Stimulated activated memory B cell treated with anti-CD40 and anti-IgM and Interleukin-4, amounts not matched to agents 10 μg/mL and 1 μg/mL and 100 μg/mL, for 72 hours (primary cell): ENCODE results near the gene CACNA1C.

Experiments
- ATAC-seq: fragments of 150-1000 bp; cut with Tn5 transposase; 2 replicates; pipeline ENCODE4 v1.10.0; 2021
- H3K27ac Mint-ChIP-seq: one replicate; pipeline ENCODE4 v1.8.0; 2022; ENCODE audit warnings: mild to moderate bottlenecking, mixed read lengths
- H3K27me3 Mint-ChIP-seq: one replicate; pipeline ENCODE4 v1.8.0; 2022; ENCODE audit warnings: mixed read lengths
- H3K36me3 Mint-ChIP-seq: one replicate; pipeline ENCODE4 v1.8.0; 2022; ENCODE audit warnings: mixed read lengths
- H3K4me1 Mint-ChIP-seq: one replicate; pipeline ENCODE4 v1.8.0; 2022; ENCODE audit warnings: mixed read lengths
- H3K4me3 Mint-ChIP-seq: one replicate; pipeline ENCODE4 v1.8.0; 2022; ENCODE audit warnings: mild to moderate bottlenecking, moderate library complexity, mixed read lengths
- H3K9me3 Mint-ChIP-seq: one replicate; pipeline ENCODE4 v1.8.0; 2022; ENCODE audit warnings: mixed read lengths

CACNA1C gene

GRCh38 chr12:2355604-2356003 is 302.8 kb downstream of the CACNA1C start:
- Mint-ChIP-seq H3K4me3 (no peak overlapping the region), H3K4me1 (peaks cover 23% of the 10 kb centered on the region), H3K36me3 (no peaks in the 10 kb centered on the region), H3K27me3 (peaks cover 35% of the 10 kb centered on the region), H3K9me3 (no peaks in the 10 kb centered on the region), H3K27ac (no peak overlapping the region)
- no peak for ATAC-seq

- Mint-ChIP-seq H3K36me3 (no peaks in the 10 kb centered on the region), H3K9me3 (no peaks in the 10 kb centered on the region), H3K4me3 (no peak overlapping the region), H3K27me3 (peaks cover 40% of the 10 kb centered on the region), H3K4me1 (peaks cover 16% of the 10 kb centered on the region), H3K27ac (no peak overlapping the region)
- no peak for ATAC-seq
These were observed 303.9 kb downstream of the CACNA1C start for GRCh38 chr12:2356601-2357125.

DNA sequence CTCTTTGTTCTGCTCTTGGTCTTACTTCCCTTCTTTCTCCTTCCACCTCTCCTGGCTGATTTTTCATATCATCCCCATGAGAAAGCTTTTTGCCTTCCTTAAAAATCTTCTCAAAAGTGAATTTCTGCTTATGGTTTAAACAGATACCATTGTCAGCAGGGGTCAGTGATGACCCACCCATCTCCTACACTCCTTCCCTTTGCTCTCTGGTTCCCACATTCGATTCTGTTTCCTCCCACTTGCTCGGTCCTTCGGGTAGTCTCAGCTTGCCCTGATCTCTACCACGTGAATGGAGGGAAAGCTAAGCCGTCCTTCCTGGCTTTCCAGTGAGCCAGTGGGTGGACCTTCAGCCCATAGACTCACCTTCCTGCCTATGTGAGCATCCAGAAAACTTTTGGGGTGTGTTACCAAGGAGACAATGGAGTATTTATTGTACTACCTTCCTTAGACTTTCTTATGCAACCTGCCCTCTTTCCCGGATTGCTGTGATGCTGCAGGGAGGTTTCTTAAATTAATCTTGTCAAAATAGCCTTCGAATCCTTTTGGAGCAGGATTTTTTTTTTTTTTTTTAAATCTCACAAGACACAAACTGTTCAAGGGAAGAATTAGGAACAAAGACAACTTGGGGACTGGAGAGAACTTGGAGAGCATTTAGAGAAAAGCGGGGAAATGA is 306.3 kb downstream of the CACNA1C start:
- H3K4me3 Mint-ChIP-seq, result no peak overlapping the region
- ATAC-seq, result no peak
- no peak overlapping the region for H3K27ac Mint-ChIP-seq

GRCh38 chr12:2359725-2360629 is 307.2 kb downstream of the CACNA1C start:
- Mint-ChIP-seq H3K9me3 (no peaks in the 10 kb centered on the region), H3K4me1 (peaks cover 16% of the 10 kb centered on the region), H3K36me3 (no peaks in the 10 kb centered on the region), H3K27me3 (peaks cover 37% of the 10 kb centered on the region), H3K4me3 (no peak overlapping the region), H3K27ac (no peak overlapping the region)
- ATAC-seq, result no peak

More for the DNA sequence above, 306.3 kb downstream of the CACNA1C start:
- H3K36me3 Mint-ChIP-seq, result no peaks in the 10 kb centered on the region
- peaks cover 10% of the 10 kb centered on the region for H3K4me1 Mint-ChIP-seq
- H3K27me3 Mint-ChIP-seq, result peaks cover 31% of the 10 kb centered on the region
- no peaks in the 10 kb centered on the region for H3K9me3 Mint-ChIP-seq

DNA sequence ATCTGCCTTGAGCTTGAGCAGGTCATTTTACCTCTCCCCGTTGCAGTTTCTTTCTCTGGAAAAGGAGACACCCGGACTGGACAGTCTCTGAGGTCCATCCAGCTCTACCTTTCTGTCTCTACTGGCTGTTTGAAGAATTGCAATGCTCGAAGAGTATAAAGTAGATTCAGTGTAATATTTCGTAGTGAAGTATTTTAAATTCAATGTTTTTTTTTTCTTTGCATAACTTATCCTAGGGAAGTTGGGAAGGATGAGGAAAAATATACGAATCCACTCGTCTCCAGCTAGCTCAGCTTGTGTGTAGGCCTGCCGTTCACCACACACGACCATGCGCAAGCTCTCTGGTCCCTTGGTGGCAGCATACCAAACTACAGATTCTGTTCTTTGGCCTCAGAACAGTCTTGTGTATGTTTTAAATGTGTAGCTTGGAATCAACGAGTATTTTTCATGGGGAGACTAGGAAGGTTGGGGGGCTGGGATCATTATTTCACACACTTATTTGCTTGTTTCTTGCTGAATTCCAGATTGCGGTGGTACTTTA is 307.9 kb downstream of the CACNA1C start:
- ATAC-seq, result no peak
- no peaks in the 10 kb centered on the region for H3K36me3 Mint-ChIP-seq
- no peaks in the 10 kb centered on the region for H3K9me3 Mint-ChIP-seq
- H3K4me1 Mint-ChIP-seq, result peaks cover 16% of the 10 kb centered on the region
- no peak overlapping the region for H3K27ac Mint-ChIP-seq
- peaks cover 37% of the 10 kb centered on the region for H3K27me3 Mint-ChIP-seq
- no peak overlapping the region for H3K4me3 Mint-ChIP-seq

- Mint-ChIP-seq H3K27ac (no peak overlapping the region), H3K9me3 (peaks cover 2% of the 10 kb centered on the region), H3K4me1 (peaks cover 11% of the 10 kb centered on the region), H3K4me3 (no peak overlapping the region), H3K36me3 (no peaks in the 10 kb centered on the region), H3K27me3 (peaks cover 36% of the 10 kb centered on the region)
- ATAC-seq, result no peak
These were observed 311.2 kb downstream of the CACNA1C start for GRCh38 chr12:2363836-2364609.

GRCh38 chr12:2364631-2365051 is 311.9 kb downstream of the CACNA1C start:
- Mint-ChIP-seq H3K4me1 (peaks cover 6% of the 10 kb centered on the region), H3K9me3 (peaks cover 2% of the 10 kb centered on the region), H3K4me3 (no peak overlapping the region), H3K27ac (no peak overlapping the region), H3K36me3 (no peaks in the 10 kb centered on the region), H3K27me3 (peaks cover 30% of the 10 kb centered on the region)
- ATAC-seq, result no peak

GRCh38 chr12:2366711-2367110 is 313.9 kb downstream of the CACNA1C start:
- Mint-ChIP-seq H3K27me3 (peaks cover 16% of the 10 kb centered on the region), H3K27ac (no peak overlapping the region), H3K36me3 (no peaks in the 10 kb centered on the region), H3K4me3 (no peak overlapping the region), H3K9me3 (peaks cover 2% of the 10 kb centered on the region), H3K4me1 (peaks cover 6% of the 10 kb centered on the region)
- no peak for ATAC-seq

DNA sequence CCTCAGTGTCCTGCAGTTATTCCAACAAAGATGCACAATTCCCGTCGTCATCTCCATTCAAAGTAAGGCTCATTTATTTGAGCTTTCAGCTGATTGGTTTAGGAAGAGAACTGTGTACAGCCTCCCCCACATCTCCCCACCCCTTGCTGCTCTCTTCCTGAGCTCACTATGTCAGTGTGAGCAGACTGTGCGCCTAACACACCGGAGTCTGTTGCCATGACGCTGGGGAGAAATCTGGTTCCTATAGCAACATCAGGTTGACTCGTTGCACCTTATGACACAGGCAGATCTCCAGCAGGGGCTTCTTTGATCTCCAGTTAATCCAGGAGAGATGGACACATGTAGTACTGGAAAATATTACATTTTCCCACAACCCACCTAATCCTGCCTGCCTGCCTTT is 319.4 kb downstream of the CACNA1C start:
- Mint-ChIP-seq H3K4me1 (no peaks in the 10 kb centered on the region), H3K27me3 (peaks cover 16% of the 10 kb centered on the region), H3K4me3 (no peak overlapping the region), H3K9me3 (no peaks in the 10 kb centered on the region), H3K36me3 (no peaks in the 10 kb centered on the region), H3K27ac (no peak overlapping the region)
- no peak for ATAC-seq

DNA sequence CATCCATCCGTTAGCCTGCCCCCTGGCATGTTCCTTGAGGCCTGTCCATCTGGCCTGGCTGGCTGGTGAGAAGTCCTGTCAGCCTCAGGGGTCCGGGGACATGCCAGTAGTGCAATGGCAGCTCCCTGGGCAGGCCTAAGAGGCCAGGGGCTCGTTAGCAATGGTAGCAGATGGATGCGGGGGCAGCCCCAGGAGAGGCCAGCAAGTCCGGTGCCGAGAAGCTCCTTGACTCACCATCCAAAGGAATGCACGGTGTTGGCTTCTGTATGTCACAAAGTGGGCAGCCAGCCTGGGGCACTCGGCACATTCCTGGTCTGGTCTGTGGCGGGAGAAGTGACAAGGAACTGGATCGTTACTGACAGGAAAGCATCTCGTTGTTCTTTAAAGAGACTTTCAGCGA is 319.9 kb downstream of the CACNA1C start:
- H3K27ac Mint-ChIP-seq, result no peak overlapping the region
- no peaks in the 10 kb centered on the region for H3K36me3 Mint-ChIP-seq
- no peak overlapping the region for H3K4me3 Mint-ChIP-seq
- ATAC-seq, result no peak
- H3K4me1 Mint-ChIP-seq, result no peaks in the 10 kb centered on the region
- H3K27me3 Mint-ChIP-seq, result peaks cover 16% of the 10 kb centered on the region
- no peaks in the 10 kb centered on the region for H3K9me3 Mint-ChIP-seq

DNA sequence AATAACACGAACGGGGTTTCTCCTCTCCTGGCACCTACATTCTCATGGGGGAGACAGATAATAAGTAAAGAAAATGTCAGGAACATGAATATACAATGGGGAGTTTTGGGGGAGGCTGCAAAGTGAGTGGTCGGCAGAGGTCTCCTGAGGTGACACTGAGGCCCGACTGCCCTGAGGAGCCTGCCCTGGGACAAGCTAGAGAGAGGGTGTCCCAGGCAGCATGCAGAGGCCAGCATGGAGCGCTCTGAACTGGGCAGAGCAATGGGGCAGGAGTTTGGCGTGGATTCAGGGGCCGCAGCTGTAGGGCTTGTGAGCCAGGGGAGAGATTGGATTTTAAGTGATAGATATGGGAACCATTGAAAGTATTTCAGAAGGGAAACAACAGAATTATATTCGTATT is 320.5 kb downstream of the CACNA1C start:
- H3K27ac Mint-ChIP-seq, result no peak overlapping the region
- no peak for ATAC-seq

DNA sequence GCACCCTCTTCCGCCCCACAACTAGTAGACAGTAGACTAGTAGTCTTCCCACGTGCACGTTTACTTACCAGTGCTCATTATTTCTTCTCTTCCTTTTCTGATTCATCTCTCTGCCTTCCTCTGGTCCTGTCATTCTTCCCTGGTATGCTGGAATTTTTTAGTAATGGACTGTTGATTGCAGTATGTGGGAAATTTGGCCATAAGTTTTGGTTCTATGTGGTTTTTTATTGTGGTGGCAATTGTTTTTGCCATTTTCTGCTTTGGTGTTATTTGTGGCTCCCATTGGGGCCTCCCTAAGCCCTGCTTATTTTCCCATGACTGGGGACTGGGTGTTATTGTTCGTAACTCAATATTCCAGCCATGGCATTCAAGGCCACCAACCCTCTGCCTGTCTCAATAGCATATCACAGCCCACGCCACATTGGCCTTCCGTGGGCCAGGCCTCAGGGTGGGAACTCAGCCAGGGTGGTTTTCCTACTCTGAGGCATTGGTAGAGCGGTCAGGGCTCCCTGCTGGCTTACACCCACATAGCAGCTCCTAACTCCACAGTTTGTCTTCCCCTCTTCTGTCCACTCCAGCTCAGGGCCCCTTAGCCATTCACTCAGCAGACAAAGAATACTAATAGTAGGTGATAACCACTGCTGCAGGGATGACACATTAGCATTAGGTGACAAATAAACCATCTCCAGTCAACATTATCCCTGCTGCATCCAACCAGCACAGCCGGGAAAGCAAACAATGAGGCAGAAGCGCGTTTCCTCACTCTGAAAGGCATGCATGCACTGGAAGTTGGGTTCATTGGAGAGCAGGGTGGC is 321.5 kb downstream of the CACNA1C start:
- Mint-ChIP-seq H3K27ac (no peak overlapping the region), H3K9me3 (peaks cover 3% of the 10 kb centered on the region)

More for the DNA sequence above, 320.5 kb downstream of the CACNA1C start:
- Mint-ChIP-seq H3K27me3 (peaks cover 16% of the 10 kb centered on the region), H3K9me3 (no peaks in the 10 kb centered on the region), H3K4me3 (no peak overlapping the region), H3K4me1 (no peaks in the 10 kb centered on the region), H3K36me3 (no peaks in the 10 kb centered on the region)

GRCh38 chr12:2375871-2376270 is 323.1 kb downstream of the CACNA1C start:
- Mint-ChIP-seq H3K36me3 (no peaks in the 10 kb centered on the region), H3K4me1 (peaks cover 7% of the 10 kb centered on the region), H3K27ac (no peak overlapping the region), H3K4me3 (no peak overlapping the region), H3K27me3 (peaks cover 25% of the 10 kb centered on the region), H3K9me3 (peaks cover 3% of the 10 kb centered on the region)
- no peak for ATAC-seq

More for the DNA sequence above, 321.5 kb downstream of the CACNA1C start:
- Mint-ChIP-seq H3K27me3 (peaks cover 25% of the 10 kb centered on the region), H3K4me1 (peaks cover 7% of the 10 kb centered on the region), H3K36me3 (no peaks in the 10 kb centered on the region), H3K4me3 (no peak overlapping the region)
- ATAC-seq, result no peak
